D721Med (cell line): ENCODE measurements around the gene SLC1A2.

Source experiments
- DNase-seq: peaks from one replicate; pipeline ENCODE4 v3.0.0; 2011; ENCODE audit warnings: low spot score; ENCODE audit not compliant: insufficient read length
- FAIRE-seq: peaks from 2 replicates; lab custom pipeline; 2011; peaks lifted over from hg19 to GRCh38; lab: Jason Lieb, UNC
- CTCF ChIP-seq: IDR thresholded peaks from 2 replicates; pipeline ENCODE4 v1.5.1; 2012; ENCODE audit warnings: mild to moderate bottlenecking, control low read depth; ENCODE audit not compliant: insufficient read depth; ENCODE audit errors: missing control alignments

SLC1A2 gene

DNA sequence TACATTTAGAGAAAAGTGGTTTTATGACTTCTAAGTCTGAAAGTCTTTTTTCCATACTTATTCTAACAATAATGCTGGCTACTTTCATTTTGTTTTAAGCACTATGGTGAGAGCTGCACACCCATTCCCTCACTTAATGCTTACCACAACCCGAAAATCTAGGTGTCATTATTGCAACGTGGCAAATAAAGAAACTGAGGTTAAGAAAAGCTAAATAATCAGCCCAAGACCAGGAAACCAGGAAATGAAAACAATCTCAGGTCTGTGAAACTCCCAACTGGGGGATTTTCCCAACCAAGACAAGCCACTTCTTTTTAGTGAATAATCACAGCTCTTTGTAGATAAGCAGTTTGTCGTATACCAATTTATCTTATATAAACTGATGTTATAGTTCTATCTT, 126.3 kb downstream of the SLC1A2 start:
- FAIRE-seq (no peak), DNase-seq (no peak)
- no peak for TF ChIP-seq CTCF

GRCh38 chr11:35292279-35292678, 127.1 kb downstream of the SLC1A2 start:
- TF ChIP-seq CTCF: no peak
- no peak for FAIRE-seq
- no peak for DNase-seq

GRCh38 chr11:35290876-35291275, 128.5 kb downstream of the SLC1A2 start:
- TF ChIP-seq CTCF: no peak
- FAIRE-seq: no peak
- DNase-seq: no peak

DNA sequence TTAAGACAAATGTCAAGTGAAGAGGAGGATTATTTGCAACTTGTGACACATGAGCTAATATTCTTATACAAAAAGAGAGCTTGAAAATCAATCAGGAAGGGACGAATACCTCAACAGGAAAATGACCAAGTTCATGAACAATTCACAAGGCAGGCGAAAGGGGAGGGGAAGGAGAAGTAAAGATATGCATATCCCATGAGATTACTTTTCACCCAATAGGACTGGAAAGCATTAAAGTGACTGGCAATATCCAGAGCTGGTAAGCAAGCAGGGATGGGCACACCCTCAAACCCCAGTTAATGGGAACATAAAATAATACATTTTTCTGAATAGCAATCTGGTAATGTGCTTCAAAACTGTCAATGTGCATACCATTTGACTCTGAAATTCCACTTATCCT, 129.5 kb downstream of the SLC1A2 start:
- TF ChIP-seq CTCF: no peak
- DNase-seq: no peak
- FAIRE-seq: no peak

- FAIRE-seq: no peak
- no peak for TF ChIP-seq CTCF
- DNase-seq: no peak
These were observed 130.4 kb downstream of the SLC1A2 start for GRCh38 chr11:35288817-35289541.

DNA sequence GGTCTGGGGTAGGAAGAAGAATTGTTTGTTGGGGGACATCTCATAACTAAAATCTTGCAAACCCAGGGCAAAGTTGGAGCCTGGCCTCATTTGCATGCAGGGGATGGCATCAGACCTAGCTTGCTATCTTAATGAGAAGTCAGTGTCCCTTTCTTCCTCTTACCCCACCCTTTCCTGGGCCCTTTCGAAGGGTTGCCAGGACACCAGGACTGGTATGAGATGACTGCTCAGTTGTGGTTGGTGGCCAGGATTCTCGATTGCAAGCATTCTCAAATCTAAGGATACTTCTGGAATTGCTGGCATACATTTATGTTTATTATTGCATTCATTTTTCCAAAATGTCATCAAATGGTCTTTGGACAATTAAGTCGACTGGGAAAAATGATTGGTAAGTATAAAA, 131.0 kb downstream of the SLC1A2 start:
- DNase-seq (no peak), FAIRE-seq (no peak)
- no peak for TF ChIP-seq CTCF

DNA sequence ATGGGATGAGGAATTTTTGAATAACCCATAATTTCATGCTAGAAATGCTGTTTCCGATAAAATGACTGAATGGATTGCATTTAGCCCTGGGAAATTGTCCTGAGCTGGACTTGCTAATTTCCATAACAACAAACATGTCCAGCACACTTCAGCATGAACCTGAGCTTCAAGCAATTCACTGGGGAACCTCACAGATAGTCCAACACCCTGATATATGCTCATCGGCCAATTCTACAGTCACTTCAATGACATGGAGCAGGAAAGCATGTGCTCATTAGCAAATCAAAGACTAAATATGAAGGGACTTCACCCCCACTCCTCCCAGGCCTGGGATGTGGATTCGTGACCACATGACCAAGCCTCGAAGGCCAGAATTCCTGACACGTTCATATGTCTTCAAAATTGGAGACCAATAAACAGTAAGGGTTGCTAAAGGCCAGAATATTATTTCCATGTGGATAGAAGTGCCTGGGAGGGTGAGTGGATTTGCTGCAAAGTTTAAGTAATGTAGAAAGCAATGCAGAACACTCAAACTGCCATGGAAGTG, 131.9 kb downstream of the SLC1A2 start:
- no peak for DNase-seq
- no peak for FAIRE-seq
- no peak for TF ChIP-seq CTCF
